ENCODE data around the gene PAQR9. TPM values are rescaled to one million over a fixed set of nuclear protein-coding genes. Genes with fewer than 3 reads are reported as not detected.

Gene PAQR9
- total and polyA plus RNA-seq, 7 experiments from 2014 or later: not detected

DNA sequence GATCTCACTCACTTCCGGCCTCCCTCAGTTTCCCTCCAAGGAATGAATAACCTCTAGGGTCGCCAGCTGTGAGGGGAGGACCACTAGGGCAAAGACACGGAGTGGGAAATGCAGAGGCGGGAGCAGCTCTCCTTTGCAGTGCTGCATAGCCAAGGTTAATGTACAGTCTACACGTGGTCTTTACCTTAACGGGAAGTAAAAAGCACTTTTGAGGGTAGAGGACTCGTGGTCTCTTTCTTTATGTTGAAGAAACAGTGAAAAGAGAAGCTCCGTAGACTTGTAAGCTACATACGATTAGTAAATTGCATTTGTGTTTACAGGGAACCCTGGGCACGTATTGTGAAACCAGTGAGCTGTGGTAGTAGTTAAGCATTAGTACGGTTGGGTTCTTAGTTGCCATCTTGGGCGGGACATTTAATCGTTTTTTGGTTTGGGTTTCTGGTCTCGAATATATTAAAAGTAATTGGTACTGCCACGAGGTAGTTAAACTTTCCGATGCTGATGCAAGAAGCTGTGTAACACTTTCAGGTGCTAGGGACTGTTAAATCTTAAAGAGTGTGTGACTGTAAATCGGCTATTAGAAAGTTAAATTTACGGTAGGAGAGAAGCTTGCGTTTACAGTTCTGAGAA, 38.7 kb upstream of the PAQR9 start:
- H3K4me1 ChIP-seq (ENCODE audit: control insufficient read depth in 2 of 2, insufficient read depth in 2 of 2, low read length in 2 of 2): peaks cover 13 to 20% of the 10 kb centered on the region in 2 donors
- no peaks in the 10 kb centered on the region for H3K9me3 Mint-ChIP-seq
- ATAC-seq (no peak), DNase-seq (peak in 4 of 9 donors; percentile 7 to 19 (median 8))
- peaks cover 0 to 5% (median 0%) of the 10 kb centered on the region in 5 donors for H3K27me3 Mint-ChIP-seq
- intact Hi-C loops (cut with micrococcal nuclease): loop anchor here (1.0 to 5.0 kb wide), 6 partner anchors 9 to 1125 kb away; partner anchors contain the start of genes ATP1B3 (in 1 of the 2) and TFDP2 (in 1 of the 2)
- peaks cover 37 to 69% (median 59%) of the 10 kb centered on the region in 7 donors for H3K4me1 Mint-ChIP-seq
- peaks cover 0 to 10% (median 0%) of the 10 kb centered on the region in 5 donors for H3K36me3 Mint-ChIP-seq
- no peaks in the 10 kb centered on the region for H3K9me3 ChIP-seq (ENCODE audit: control insufficient read depth in 2 of 3, low read length in 3 of 3)
- POLR2A ChIA-PET: interaction anchor here (0.7 to 2.8 kb wide), 13 partner anchors 8 to 974 kb away, joined by 3 to 36 read pairs (median 6); partner anchors contain the start of genes ATR, CHST2, DIPK2A and PLS1
- H3K36me3 ChIP-seq (ENCODE audit: control insufficient read depth in 2 of 3, insufficient read depth in 3 of 3, low read length in 3 of 3): peaks cover 0 to 6% (median 0%) of the 10 kb centered on the region in 3 experiments
- peak overlapping the region; percentile 91 to 100 (median 98) for H3K4me3 Mint-ChIP-seq
- H3K27me3 ChIP-seq (ENCODE audit: control insufficient read depth in 2 of 2, insufficient read depth in 2 of 2, low read length in 2 of 2): no peaks in the 10 kb centered on the region
- H3K27ac Mint-ChIP-seq: peak overlapping the region; percentile 96 to 100 (median 99)
- peak overlapping the region; percentile 95 for H3K27ac ChIP-seq (ENCODE audit: low read depth, low read length)
- H3K4me3 ChIP-seq (ENCODE audit: low read length): peak overlapping the region; percentile 96
- CTCF ChIA-PET: interaction anchor here (0.7 to 1.1 kb wide), 3 partner anchors 272 to 963 kb away, joined by 3 to 4 read pairs (median 3); no protein-coding TSS in a partner anchor

GRCh38 chr3:143001369-143002082, 38.1 kb upstream of the PAQR9 start, which contains the start of gene U2SURP:
Gene U2SURP (plus strand): TSS chr3:143001570. CDS start chr3:143001629, 59 bp downstream.
- no peaks in the 10 kb centered on the region for H3K27me3 ChIP-seq (ENCODE audit: control insufficient read depth in 2 of 2, insufficient read depth in 2 of 2, low read length in 2 of 2)
- ChIA-PET CTCF (interaction anchor here (0.5 to 1.0 kb wide), 4 partner anchors 271 to 964 kb away, joined by 3 to 4 read pairs (median 3); no protein-coding TSS in a partner anchor), POLR2A (interaction anchor here (0.7 to 2.8 kb wide), 16 partner anchors 8 to 973 kb away, joined by 3 to 36 read pairs (median 4); partner anchors contain the start of genes ATR, CHST2, DIPK2A and XRN1)
- no peaks in the 10 kb centered on the region for H3K9me3 Mint-ChIP-seq
- no peaks in the 10 kb centered on the region for H3K9me3 ChIP-seq (ENCODE audit: control insufficient read depth in 2 of 3, low read length in 3 of 3)
- DNase-seq (peak; percentile 77 to 95 (median 88)), ATAC-seq (peak; percentile 99)
- peaks cover 0 to 6% (median 0%) of the 10 kb centered on the region in 3 experiments for H3K36me3 ChIP-seq (ENCODE audit: control insufficient read depth in 2 of 3, insufficient read depth in 3 of 3, low read length in 3 of 3)
- peak within 1 kb of the TSS; percentile 95 for H3K27ac ChIP-seq (ENCODE audit: low read depth, low read length)
- peak within 1 kb of the TSS; percentile 91 to 100 (median 98) for H3K4me3 Mint-ChIP-seq
- peaks cover 34 to 63% (median 53%) of the 10 kb centered on the region in 7 donors for H3K4me1 Mint-ChIP-seq
- intact Hi-C loops (cut with micrococcal nuclease): loop anchor here (1.0 to 5.0 kb wide), 22 partner anchors 10 to 1770 kb away; partner anchors contain the start of genes ATP1B3 (in 2 of the 2), ATR (in 2 of the 2), CHST2 (in 2 of the 2) and TFDP2 (in 2 of the 2)
- H3K4me3 ChIP-seq (ENCODE audit: low read length): peak within 1 kb of the TSS; percentile 96
- H3K36me3 Mint-ChIP-seq: peaks cover 0 to 10% (median 0%) of the 10 kb centered on the region in 5 donors
- H3K4me1 ChIP-seq (ENCODE audit: control insufficient read depth in 2 of 2, insufficient read depth in 2 of 2, low read length in 2 of 2): peaks cover 13 to 20% of the 10 kb centered on the region in 2 donors
- peaks cover 0 to 5% (median 2%) of the 10 kb centered on the region in 5 donors for H3K27me3 Mint-ChIP-seq
- H3K27ac Mint-ChIP-seq: peak within 1 kb of the TSS; percentile 96 to 100 (median 99)

GRCh38 chr3:143001034-143001368, 37.5 kb upstream of the PAQR9 start:
- intact Hi-C loops (cut with micrococcal nuclease): loop anchor here (1.0 to 5.0 kb wide), 21 partner anchors 118 to 1770 kb away; partner anchors contain the start of genes ATP1B3 (in 2 of the 2), ATR (in 2 of the 2), CHST2 (in 2 of the 2) and TFDP2 (in 2 of the 2)
- ChIA-PET POLR2A (interaction anchor here (0.8 to 2.8 kb wide), 13 partner anchors 9 to 973 kb away, joined by 3 to 36 read pairs (median 6); partner anchors contain the start of genes ATR, DIPK2A and XRN1), CTCF (interaction anchor here (0.5 to 1.0 kb wide), 3 partner anchors 750 to 965 kb away, joined by 3 to 4 read pairs (median 3); no protein-coding TSS in a partner anchor)
- Mint-ChIP-seq H3K9me3 (no peaks in the 10 kb centered on the region), H3K4me3 (peak overlapping the region; percentile 91 to 100 (median 98)), H3K27ac (peak overlapping the region; percentile 96 to 100 (median 99)), H3K36me3 (peaks cover 0 to 9% (median 0%) of the 10 kb centered on the region in 5 donors), H3K27me3 (peaks cover 0 to 9% (median 4%) of the 10 kb centered on the region in 5 donors), H3K4me1 (peaks cover 29 to 57% (median 47%) of the 10 kb centered on the region in 7 donors)
- Histone ChIP-seq H3K4me1 (ENCODE audit: control insufficient read depth in 2 of 2, insufficient read depth in 2 of 2, low read length in 2 of 2) (peaks cover 13 to 17% of the 10 kb centered on the region in 2 donors), H3K36me3 (ENCODE audit: control insufficient read depth in 2 of 3, insufficient read depth in 3 of 3, low read length in 3 of 3) (peaks cover 0 to 6% (median 0%) of the 10 kb centered on the region in 3 experiments), H3K27ac (ENCODE audit: low read depth, low read length) (peak overlapping the region; percentile 95), H3K9me3 (ENCODE audit: control insufficient read depth in 2 of 3, low read length in 3 of 3) (no peaks in the 10 kb centered on the region), H3K27me3 (ENCODE audit: control insufficient read depth in 2 of 2, insufficient read depth in 2 of 2, low read length in 2 of 2) (no peaks in the 10 kb centered on the region), H3K4me3 (ENCODE audit: low read length) (peak overlapping the region; percentile 96)
- DNase-seq: peak in 1 of 9 donors; percentile 56
- ATAC-seq: peak; percentile 72

- DNase-seq (no peak), ATAC-seq (no peak)
- Mint-ChIP-seq H3K27ac (peak overlapping the region; percentile 96 to 100 (median 99)), H3K27me3 (peaks cover 0 to 9% (median 4%) of the 10 kb centered on the region in 5 donors), H3K36me3 (peaks cover 0 to 9% (median 0%) of the 10 kb centered on the region in 5 donors), H3K4me3 (peak overlapping the region; percentile 91 to 100 (median 98)), H3K4me1 (peaks cover 25 to 53% (median 43%) of the 10 kb centered on the region in 7 donors), H3K9me3 (no peaks in the 10 kb centered on the region)
- H3K4me3 ChIP-seq (ENCODE audit: low read length): peak overlapping the region; percentile 96
- intact Hi-C loops (cut with micrococcal nuclease): loop anchor here (2.0 to 5.0 kb wide), 9 partner anchors 276 to 1124 kb away; partner anchors contain the start of genes ATP1B3 (in 2 of the 2), DIPK2A (in 1 of the 2), SLC9A9 (in 1 of the 2) and TFDP2 (in 1 of the 2)
- H3K9me3 ChIP-seq (ENCODE audit: control insufficient read depth in 2 of 3, low read length in 3 of 3): no peaks in the 10 kb centered on the region
- peaks cover 13 to 17% of the 10 kb centered on the region in 2 donors for H3K4me1 ChIP-seq (ENCODE audit: control insufficient read depth in 2 of 2, insufficient read depth in 2 of 2, low read length in 2 of 2)
- peaks cover 0 to 6% (median 0%) of the 10 kb centered on the region in 3 experiments for H3K36me3 ChIP-seq (ENCODE audit: control insufficient read depth in 2 of 3, insufficient read depth in 3 of 3, low read length in 3 of 3)
- CTCF ChIA-PET: interaction anchor here (1.0 kb wide), 1 partner anchor 861 kb away, joined by 4 read pairs; no protein-coding TSS in a partner anchor
- POLR2A ChIA-PET: interaction anchor here (0.8 to 2.8 kb wide), 9 partner anchors 11 to 972 kb away, joined by 3 to 36 read pairs (median 7); partner anchors contain the start of genes ATR, DIPK2A and XRN1
- peak overlapping the region; percentile 95 for H3K27ac ChIP-seq (ENCODE audit: low read depth, low read length)
- H3K27me3 ChIP-seq (ENCODE audit: control insufficient read depth in 2 of 2, insufficient read depth in 2 of 2, low read length in 2 of 2): no peaks in the 10 kb centered on the region
Observed at GRCh38 chr3:143000528-143000927, 37.1 kb upstream of the PAQR9 start.

DNA sequence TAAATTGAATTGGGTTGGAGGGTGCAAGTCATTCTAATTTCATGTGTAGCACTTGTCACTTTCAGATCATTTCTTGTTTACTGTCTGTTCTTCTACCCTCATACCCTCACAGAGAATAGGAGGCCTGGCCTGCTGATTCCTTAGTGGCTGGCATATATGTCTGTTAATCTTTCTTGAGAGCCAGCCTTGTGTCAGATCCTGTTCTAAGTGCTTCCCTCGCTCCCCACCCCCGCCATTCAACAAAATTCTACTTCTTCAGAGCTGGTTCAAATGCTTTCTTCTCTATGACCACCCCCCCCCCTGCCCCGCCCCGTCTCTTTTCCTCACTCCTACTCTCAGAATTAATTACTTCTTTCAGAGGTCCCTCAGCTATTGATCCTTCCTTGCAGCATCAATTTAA, 36.4 kb upstream of the PAQR9 start:
- Mint-ChIP-seq H3K4me3 (peak overlapping the region; percentile 91 to 100 (median 98)), H3K27me3 (peaks cover 0 to 10% (median 4%) of the 10 kb centered on the region in 5 donors), H3K4me1 (peaks cover 23 to 46% (median 36%) of the 10 kb centered on the region in 7 donors), H3K9me3 (no peaks in the 10 kb centered on the region), H3K36me3 (peaks cover 0 to 9% (median 0%) of the 10 kb centered on the region in 5 donors), H3K27ac (peak overlapping the region in 4 of 9 donors; percentile 19 to 100 (median 98))
- no peaks in the 10 kb centered on the region for H3K9me3 ChIP-seq (ENCODE audit: control insufficient read depth in 2 of 3, low read length in 3 of 3)
- CTCF ChIA-PET: no interaction called here
- H3K36me3 ChIP-seq (ENCODE audit: control insufficient read depth in 2 of 3, insufficient read depth in 3 of 3, low read length in 3 of 3): peaks cover 0 to 6% (median 0%) of the 10 kb centered on the region in 3 experiments
- intact Hi-C loops (cut with micrococcal nuclease): loop anchor here (2.0 to 5.0 kb wide), 10 partner anchors 275 to 1123 kb away; partner anchors contain the start of genes ATP1B3 (in 2 of the 2), DIPK2A (in 1 of the 2), SLC9A9 (in 1 of the 2) and TFDP2 (in 1 of the 2)
- H3K27me3 ChIP-seq (ENCODE audit: control insufficient read depth in 2 of 2, insufficient read depth in 2 of 2, low read length in 2 of 2): no peaks in the 10 kb centered on the region
- ATAC-seq (no peak), DNase-seq (no peak)
- peaks cover 13 to 17% of the 10 kb centered on the region in 2 donors for H3K4me1 ChIP-seq (ENCODE audit: control insufficient read depth in 2 of 2, insufficient read depth in 2 of 2, low read length in 2 of 2)
- POLR2A ChIA-PET: no interaction called here
- H3K27ac ChIP-seq (ENCODE audit: low read depth, low read length): no peak overlapping the region
- no peak overlapping the region for H3K4me3 ChIP-seq (ENCODE audit: low read length)
